Activated T-helper 1 cell treated with Interleukin-2 at 50 U/mL for 16 hours (primary cell): Measurements from ENCODE around the gene GRID1.
"Not testable (repeated sequence)": the region's sequence is repeated elsewhere in the genome, so short reads cannot be mapped to it uniquely, and the experiment has no call there.

Experiments used
- DNase-seq: peaks from one replicate; pipeline ENCODE4 v3.0.0-alpha.2; 2020; ENCODE audit warnings: low read depth

The GRID1 gene

DNA sequence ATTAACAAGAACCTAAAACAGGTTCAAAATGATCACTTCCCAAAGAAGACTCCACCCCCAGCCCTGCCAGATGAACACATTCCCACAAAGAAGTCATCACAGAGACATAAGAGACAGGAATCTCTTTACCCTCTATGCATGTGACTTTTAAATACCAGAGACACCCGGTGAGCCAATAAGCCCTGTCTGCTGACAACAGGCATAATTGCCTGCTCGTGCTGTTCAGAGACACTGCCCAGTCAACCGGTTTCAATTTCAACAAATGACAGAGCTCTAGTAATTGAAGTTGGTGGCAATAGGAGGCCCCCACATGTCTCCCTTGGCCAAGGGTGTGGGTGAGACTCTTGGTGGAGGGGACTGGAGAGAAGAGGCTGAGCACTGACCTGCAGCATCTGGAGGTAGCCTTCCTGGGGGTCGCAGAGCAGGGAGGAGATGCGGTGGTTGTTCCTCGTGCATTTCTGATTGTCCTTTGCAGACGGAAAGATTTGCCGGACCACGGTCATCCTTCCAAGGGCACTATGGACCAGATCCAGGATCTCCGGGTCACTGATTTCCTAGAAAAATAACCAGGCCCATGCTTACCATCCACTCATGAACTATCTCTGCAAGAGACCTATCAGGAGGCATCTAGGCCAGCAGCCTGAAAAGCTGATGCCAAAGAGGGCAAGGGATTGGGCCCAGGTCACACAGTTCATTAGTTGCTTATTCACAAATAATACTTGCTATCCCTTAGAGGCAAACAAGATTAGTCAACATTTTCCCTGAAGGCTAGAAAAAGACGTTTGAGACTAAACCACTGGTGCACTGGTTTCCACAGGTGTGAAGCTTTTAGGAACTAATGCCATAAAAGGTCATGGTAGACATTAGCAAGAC is 497.7 kb downstream of the GRID1 start:
- DNase-seq, result no peak

DNA sequence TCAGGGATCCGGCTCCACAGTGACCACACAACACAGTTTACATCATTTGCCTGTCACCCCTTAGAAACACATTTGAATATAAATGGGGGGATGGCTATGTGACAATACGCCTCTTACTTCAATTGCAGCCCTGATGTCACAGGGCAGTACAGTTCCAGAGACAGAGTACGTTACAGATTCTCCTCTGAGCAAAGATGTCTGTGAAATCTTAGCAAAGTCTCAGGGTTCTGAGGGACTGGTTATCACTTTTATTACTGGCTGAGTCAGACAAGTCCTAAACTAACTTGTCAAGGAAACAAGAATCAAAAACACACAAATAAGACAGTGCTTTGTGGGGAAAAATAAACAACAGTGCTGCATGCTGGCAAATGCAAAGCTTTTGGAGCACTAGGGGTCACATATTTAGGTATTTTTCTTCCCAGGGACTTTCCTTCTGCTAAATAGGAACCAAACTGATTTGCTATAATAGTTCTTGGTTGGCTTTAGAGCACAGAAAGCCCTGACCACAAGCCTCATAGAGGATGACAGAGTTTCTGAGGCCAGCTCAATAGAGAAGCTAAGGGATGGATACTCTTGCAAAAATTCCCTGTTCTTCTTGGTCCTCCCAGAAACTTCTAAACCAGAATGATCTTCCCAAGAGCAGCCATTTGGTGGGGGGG is 501.6 kb downstream of the GRID1 start:
- DNase-seq, result no peak

DNA sequence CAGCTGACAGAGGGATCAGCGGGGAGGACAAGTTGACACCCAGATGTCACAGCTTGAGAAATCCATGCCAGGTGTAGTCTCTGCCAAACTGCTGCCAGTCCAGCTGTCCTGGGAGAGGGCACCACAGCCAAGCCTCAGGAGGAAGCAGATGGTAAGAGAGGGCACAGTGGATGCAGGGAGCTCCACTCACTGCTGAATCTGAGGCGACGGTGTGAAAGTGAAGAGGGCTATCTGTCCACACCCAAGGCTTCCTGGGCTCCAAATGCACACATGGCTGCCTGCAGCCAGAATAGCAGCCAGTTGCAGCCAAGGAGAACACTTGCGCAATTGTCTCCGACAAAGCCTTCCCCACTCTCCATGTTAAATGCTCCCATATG is 502.4 kb downstream of the GRID1 start:
- DNase-seq, result no peak

DNA sequence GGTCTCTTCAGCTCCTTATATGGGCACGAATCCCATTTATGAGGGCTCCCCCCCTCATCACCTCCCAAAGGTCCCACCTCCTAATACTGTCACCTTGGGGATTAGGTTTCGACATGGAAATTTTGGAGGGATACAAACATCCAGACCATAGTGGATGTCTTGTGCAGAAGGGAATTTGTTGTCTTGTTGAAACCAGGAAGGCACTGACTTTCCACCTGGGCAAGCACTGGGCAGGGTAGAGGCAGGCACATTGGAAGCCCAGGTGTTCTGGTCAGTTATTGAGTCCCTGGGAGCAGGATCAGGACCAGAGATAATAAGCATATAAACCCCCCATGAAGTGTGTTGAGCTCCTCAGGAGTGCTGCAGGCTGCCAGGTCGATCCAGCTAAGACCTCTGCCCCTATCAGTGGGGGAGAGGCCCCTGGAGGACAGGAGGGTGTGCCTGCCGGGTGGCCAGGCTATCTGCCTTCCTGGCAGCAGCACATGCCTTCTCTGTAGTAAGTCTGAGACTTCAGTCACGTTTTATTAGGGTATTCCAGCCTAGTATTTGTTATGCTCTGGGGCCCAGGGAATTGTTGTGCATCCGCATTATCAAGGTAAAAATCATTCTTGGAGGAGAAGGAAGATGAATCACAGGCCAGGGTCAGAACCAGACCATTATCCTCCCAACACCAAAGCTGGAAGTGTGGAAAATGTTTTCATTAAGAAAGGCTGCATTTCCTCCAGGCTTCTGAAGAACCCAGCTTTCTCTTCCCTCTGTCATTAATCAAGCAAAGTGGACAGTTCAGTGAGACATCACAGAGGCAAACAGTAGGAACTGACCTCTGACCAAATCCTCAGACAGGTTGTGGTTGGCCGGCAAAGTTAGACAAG is 503.1 kb downstream of the GRID1 start:
- DNase-seq, result no peak

DNA sequence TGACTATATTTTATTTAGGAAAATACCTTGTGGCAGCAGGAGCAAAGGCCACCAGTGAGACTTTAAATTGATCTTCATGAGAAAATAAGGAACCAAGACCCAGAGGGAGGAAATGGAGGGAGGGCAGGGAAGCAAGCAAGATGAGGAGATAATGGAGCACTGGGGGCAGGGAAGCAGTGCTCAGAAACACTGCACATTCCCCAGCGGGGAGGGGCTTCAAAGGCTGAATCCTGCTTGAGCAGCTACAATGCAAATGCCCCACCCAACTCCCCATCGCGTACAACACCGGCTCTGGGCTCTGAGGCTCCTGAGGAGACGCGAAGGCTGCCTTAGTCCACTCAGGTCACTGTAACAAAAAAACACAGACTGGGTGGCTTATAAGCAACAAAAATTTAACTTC is 503.8 kb downstream of the GRID1 start:
- no peak for DNase-seq

DNA sequence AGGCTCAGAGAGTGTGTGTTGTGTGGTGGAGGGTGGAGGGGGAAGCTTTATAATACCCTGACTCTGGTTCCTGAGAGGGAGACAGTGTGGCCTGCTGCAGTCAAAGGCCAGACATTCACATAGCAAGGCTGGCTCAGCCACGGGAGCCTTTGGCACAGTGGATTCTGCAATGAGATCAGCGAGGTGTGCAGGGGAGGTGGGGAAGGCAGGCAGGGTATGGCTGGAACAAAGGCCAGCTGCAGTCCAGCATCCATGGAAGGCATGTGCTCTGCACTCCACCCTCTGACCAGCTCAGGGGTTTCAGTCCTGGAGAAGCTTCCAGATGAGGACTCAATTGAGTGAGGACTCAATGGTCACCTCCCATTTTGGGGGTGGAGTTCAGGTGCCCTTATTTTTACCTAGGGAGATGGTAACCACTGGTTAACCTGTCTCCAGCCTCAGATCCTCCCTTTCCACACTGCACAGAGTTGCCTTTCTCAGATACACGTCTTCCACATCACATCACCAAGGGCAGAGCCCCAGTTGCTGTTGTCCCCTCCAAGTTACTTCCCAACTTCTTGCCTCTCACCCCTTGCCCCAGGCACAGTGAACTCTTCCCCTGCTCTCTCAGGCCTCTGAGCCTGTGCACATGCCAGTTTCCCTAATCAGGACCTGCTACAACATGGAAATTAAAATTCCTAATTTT is 504.9 kb downstream of the GRID1 start:
- DNase-seq, result no peak

DNA sequence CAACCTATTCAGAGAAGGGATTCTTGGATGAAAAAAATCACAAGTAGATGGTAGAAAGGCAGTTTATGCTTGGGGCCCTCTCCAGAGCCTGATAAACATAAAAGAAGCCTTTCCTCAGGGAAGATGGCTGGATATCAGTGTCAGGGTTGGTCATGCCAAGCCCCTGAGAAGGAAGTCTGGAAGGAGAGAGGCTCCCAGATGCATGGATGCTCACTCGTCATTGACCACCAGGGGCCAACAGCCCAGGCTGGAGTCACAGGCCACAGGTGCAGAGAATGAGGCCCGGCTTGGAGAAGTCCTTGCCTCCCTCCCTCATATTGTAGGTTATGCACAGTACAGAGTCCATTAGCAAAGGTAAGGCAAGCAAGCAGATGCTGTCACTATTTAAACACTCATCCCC is 506.7 kb downstream of the GRID1 start:
- no peak for DNase-seq

DNA sequence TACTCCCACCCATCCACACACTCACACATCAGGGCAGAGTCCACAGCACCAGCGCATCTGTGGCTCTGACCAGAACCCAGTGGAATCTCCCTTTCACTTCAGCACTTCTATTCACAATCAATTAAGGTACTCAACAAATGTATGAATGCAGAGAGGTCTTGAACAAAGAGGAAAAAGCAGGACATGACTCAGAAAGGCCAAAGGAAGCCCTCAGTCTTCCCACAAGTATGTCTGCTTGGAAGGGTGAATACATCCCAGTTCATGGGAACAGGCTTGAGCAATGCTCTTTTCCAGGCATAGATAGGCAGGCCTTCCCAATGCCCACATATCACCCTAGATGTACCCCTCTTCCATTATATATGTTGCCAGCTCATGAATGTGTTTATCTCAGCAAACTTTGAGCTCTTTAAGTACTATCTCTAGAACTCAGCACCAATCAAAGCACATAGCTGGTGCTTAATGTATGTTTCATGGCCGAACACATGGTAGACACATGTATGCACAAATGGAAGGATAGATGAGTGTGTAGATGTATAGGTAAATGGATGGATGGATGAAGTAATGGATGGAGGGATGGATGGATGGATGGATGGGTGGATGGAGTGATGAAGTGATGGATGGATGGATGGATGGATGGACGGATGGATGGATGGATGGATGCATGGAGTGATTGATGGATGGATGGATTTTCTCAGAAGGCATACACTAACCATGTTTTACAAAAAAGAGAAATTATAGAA is 507.6 kb downstream of the GRID1 start:
- no peak for DNase-seq

DNA sequence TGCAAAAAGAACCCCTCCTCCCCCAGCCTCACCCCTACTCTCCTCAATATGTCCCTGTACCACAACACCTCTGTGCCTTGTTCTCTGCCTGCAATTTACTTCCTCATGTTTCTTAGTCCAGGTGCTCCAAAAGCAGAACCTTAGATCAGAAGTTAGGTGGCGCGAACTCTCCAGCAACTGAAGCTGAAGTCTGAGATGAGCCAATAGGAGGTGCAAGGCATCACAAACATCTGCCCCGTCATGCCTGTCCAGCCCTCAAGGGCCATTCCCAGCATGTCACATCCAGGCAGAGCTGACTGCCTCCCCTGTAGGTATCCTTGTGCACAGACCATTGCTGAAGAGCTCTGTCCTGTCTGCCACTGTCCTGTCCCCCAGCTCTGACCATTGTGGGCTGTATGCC is 508.8 kb downstream of the GRID1 start:
- DNase-seq, result no peak

DNA sequence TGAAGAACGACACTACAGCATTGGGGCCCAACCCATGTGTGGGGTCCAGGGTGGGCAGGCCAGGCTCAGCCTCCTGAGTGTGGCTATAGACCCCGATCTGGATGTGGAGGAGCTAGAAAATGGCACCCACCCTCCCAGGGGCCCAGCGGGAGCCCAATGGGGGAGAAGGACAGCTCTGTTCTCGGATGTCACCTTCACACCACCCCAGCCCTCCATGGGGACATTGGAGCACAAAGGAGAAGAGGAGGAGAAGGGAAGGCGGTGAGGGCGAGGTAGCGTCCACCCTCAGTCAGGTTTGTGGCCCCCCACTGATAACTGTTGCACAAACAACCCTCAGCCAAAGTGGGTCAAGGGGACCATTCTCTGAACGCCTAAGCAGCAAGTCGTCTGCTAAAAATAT is 509.3 kb downstream of the GRID1 start:
- no peak for DNase-seq

DNA sequence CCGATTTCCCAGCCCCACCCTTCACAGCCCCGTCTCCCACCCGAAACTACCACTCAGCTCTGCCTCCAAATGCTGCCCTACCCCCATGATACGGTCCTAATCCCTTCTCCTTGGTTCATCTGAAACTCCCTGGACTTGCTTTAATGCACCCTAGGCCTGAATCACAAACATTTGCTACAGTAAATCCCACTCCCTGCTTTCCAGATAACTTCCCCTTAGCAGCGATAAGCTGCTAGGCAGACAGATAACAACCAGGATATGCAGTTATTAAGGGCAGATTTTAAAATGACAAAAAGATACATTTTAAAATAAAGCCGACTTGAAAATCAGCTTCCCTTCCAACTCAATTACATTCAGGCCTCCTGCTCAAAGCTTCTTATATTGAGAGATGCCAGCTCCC is 514.7 kb downstream of the GRID1 start:
- DNase-seq, result no peak

DNA sequence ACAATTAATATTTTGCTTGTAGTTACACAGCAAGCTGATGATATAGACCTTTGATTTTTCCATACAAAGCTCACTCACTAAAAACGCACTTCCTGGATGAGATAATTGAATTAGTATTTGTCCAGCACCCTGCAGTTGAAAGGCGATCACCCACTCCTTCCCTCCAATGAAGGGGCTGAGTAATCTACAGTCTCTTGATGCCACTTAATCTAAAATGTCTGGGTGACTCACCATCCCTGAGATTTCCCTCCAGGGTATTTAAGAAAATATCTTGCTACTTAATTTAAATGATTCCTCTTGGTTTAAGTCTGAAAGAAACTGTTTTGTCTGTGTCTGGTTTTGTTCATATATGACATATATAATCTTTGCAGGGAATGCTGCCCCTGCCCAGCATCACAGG is 515.3 kb downstream of the GRID1 start:
- no peak for DNase-seq

DNA sequence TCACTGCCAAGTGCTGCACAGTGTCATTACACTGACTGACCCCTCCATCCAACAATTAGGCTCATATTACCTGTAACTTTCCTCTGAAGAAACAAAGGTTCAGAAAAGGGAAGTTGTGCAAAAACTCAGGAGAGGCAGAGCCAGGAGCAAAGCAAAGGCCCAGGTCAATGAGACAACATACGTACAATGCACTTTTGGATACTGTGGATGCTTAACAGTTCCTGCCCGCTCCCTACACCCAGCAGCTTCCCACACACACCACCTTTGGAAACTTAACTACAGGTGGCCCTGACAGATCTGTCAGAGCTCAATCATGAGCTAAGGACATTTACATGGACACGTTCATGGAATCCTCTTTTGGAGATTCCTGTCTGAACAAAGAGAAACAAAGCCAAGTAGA is 515.9 kb downstream of the GRID1 start:
- no peak for DNase-seq

DNA sequence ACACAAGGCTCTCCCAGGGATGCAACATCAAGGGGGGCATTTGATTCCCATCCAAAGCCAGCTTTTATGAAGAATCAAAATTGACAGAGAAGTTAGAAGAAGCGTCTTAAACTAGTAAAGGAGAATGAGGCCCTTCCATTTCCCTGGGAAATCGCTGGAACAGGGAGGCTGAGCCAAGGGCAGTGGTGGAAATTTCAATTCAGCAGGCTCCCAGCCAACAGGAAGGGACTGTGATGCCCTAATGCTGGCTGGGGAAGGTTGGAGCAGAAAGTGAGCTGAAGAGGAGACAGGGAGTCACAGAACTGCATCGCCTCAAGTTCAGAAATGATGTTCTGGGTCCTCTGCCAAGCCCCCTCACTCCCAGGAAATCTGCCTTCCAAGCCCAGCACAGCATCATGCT is 517.3 kb downstream of the GRID1 start:
- no peak for DNase-seq

DNA sequence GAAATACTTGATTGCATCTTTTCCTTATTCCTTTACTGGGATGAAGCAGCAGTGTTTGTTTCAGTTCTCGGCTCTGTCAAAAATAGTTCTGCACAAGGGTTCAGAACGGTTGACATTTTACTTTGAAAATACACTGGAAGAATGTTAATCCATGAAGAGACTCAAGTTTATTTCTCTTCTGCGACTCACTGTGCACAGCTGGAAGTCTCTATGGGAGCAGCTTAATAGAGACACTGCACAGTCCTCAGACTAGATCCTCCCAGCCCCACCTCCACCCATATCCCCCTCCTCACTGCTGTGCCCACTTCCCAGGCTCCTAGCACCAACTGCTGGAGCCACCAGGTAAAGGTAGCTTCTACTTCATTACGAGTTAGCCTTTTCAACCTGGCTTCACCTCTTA is 517.8 kb downstream of the GRID1 start:
- no peak for DNase-seq

DNA sequence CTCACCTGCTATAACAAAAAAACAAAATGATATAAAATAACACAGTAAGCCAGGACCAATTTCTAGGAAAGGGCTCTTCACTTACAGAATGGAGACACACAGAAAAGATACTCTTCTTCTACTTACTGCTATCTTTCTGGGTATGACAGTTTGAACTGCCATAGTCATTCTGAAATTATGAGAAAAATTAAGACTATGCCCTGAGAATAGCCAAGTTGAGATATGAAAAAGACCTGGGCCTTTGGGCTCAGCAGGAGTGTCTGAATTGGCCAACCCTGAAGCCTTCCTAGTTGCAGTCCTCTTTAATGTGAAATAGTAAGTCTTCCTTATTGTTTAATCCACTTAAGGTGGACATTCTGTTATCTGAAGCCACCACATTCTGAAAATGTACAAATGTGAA is 519.5 kb downstream of the GRID1 start:
- DNase-seq, result no peak

DNA sequence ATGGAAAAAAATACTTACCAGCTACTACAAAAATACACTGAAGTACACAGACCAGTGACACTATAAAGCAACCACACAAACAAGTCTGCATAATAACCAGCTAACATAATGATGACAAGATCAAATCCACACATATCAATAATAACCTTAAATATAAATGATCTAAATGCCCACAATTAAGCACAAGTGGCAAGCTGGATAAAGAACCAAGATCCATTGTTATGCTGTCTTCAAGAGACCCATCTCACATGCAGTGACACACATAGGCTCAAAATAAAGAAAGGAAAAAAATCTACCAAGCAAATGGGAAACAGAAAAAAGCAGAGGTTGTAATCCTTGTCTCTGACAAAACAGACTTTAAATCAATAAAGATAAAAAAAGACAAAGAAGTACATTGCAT is 527.9 kb downstream of the GRID1 start:
- not testable (repeated sequence) for DNase-seq

DNA sequence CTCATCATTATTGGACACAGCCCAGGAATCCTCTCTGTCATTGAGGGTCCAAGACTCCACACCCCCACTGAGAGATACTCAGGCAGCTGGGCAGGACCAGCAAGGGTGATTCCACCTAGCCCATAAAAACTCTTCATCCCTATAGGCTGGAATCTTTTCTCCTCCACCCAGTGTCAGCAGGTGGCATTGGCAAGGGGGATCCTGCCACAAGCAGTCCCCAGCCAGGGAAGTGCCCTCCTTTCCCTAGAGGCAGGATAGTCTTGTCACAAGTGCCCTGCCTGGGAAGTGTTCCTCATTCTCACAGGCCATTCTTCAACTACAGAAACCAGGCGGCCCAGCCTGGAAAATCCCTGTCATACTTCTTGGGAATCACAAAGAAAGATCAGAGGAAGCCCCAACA is 533.6 kb downstream of the GRID1 start:
- DNase-seq, result no peak

DNA sequence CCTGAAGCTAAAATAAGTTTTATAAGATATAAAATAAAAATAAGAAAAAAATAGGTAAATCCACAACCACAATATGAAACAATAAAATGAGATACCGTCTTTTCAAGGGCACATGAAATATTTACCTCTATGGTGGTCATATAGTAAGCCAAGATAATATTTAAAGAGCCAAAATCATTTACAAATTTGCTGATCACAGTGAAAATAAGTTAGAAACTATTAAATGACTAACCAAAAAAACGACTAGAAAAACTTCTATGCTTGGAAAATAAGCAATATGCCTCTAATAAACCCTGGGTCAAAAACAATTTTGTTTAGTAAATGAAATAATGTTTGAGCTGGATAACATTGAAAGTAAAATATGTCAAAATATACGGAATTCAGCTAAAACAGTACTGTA is 535.2 kb downstream of the GRID1 start:
- no peak for DNase-seq

DNA sequence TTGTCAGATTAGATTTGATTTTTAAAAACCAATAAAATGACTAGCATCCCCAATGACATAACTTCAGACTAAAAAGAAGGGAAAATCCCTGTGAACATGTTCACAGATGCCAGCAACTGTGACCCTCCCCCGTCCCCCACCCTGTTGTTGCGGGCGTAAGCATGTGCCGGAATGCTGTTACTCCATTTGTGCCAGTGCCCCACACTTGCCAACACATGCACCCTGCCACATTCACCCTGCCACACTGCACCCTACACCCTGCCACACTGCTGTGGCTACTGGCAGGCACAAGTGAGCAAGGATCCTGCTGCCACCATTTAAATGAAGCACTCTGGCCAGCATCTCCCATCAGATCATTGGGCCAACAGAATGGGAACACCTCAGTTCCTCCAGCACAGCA is 540.2 kb downstream of the GRID1 start:
- no peak for DNase-seq

DNA sequence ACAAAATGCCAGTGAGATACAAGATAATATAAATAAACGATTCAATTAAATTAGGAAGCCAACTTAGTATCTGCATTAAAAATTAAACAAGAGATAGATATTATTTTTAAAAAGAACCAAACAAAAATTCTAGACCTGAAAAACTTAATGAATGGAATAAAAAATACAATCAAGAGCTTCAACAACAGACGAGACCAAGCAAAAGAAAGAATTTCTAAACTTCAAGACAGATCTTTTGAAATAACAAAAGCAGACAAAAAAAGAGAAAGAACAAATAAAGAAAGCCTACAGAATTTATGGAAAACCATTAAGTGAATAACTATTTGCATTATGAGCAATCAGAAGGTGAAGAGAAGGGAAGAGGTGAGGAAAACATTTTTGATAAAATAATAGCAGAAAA is 555.2 kb downstream of the GRID1 start:
- no peak for DNase-seq

DNA sequence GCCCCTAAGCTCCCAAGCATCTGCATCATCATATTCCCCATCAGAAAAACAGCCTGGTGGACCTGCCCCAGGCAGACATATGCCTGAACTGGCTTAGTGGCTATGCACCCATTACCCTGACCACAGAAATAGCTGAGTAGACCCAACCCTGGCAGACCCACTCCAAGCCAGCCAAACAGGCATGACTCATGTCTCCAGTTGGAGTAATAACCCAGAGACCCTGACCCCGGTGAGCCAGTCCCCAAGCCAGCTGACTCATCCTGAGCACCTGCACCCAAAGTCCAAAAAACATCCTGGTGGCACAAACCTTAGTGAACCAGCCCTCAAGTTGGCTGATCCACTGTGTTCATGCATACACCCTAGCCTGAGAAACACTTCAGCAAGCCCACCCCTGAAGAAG is 555.9 kb downstream of the GRID1 start:
- DNase-seq, result no peak
